ENCODE measurements around the gene GRAMD1B.

GRAMD1B gene

DNA sequence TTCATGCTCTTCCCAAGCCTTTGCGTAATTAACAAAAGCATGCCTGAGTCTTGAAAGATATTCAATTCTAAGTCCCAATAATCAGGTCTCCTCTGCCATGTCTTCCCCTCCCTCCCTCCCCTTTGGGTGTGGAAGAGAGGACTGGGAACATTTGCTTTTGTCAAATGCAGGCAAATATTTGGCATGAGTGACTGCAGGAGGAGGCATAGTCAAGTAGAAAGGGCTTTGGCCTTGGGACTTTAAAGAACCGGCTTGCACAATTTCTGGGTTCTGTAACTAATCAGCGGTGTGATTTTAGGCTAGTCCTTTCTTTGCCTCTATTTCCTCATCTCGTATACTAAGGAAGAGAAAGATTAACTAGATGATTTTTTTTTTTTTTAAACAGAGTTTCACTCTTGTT lies 164.9 kb downstream of the GRAMD1B start:
- no peak for DNase-seq

- DNase-seq = no peak
These were observed 167.8 kb downstream of the GRAMD1B start for GRCh38 chr11:123597859-123598258.

DNA sequence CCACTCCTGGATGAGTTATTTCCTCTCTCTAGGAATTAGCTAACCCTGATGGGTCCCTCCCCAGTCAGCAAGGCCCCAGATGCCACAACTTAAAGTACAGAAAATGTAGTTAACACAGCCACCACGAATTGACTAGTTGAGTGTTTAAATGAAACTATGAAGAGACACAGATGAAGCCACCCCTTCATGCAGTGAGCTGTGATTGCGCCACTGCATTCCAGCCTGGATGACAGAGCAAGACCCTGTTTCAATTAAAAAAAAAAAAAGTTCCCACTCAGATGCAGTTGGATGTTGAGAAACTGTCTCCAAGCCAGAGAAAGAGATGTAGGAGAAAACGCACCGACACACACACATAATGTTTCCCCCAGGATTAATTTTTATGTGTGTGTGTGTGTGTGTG lies 171.1 kb downstream of the GRAMD1B start:
- DNase-seq = no peak

DNA sequence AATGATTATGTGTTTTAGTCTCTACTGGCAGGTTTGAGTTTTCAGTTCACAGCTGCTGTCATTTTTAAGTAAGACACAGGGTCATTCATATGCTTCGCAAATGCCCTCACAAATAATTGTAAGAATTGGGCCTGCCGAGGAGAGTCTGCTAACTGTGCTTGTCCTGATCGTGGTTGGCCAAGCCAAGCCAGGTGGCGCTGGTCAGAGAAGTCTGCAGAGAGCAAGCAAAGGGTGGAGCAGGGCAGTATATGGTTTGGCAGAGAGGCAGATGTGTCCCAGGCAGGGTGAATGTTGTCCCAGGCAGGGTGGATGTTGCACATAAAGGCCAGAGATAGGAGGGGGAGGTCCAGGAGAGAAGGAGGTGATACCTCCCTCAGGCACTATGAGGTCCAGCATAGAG lies 171.7 kb downstream of the GRAMD1B start:
- no peak for DNase-seq

- DNase-seq = no peak
These were observed 173.6 kb downstream of the GRAMD1B start for GRCh38 chr11:123603666-123604065.

GRCh38 chr11:123607781-123608180 lies 177.7 kb downstream of the GRAMD1B start:
- no peak for DNase-seq

- DNase-seq = no peak
These were observed 178.3 kb downstream of the GRAMD1B start for GRCh38 chr11:123608371-123608770.

DNA sequence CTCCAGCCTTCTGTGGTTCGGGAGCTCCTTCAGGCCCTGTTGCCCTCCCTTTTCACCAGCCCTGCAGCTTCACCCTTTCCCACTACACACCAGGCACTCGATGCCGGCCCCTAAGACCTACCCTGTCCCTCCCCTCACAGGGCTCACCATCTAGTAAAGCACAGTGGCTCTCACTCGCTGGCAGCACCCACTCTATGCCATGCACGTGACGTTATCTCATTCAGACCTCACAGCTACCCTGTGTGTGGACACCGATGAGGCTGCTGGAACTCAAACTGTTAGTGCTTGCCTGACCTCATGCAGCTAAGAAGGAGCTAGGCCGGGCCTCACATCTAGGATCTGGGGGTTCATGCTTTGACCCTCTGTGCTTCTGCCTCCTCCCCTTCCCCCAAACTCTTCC lies 178.9 kb downstream of the GRAMD1B start:
- DNase-seq = no peak

- no peak for DNase-seq
These were observed 181.6 kb downstream of the GRAMD1B start for GRCh38 chr11:123611698-123612097.

DNA sequence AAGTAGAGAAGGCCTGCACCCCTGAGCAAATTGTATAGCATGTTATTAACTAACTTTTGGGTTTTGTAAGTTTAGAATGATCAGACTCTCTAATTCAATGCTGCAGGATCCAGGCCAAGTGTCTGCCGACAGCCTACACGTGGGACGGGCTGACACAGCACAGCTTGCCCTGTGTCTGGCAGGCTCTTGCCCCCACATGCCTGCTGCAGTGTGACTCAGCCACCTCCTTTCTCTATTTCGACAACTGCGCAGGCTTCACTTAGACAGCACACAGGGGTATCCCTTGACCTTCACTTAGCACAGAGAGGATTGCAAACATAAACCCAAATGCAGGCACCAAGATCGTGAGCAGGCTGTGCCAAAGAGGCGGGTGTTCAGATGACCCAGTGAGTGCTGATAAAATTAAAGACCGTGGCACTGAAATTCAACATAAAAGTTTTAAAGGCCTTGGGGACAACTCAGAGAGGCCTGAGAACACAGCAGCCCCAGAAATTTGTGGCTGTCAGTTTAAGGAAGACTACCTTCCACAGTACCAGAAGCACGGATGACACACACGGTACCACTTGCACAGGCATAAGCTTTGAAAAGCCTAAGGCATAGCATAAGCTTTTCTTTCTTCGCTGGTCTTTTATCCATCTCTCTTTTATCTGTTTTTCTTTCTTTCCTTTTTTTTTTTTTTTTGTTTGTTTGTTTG lies 186.6 kb downstream of the GRAMD1B start:
- DNase-seq = no peak

DNA sequence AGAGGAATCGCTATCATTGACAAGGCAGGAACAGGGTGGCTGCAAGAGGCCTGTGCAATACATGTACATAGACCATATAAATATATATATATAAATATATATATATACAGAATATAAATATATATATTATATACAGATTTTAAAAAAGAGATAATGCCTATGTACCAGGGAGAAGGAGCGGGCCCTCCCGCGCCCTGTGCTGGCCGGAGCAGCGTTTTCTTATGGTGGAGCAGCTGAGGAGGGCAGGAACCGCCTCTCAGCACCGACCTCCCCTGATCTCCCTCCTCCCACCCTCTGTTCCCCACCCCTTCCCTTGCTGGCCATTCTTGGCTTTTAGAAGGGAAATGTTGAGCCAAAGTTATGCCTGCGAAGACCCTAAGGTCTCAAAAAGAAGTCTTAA lies 192.5 kb downstream of the GRAMD1B start:
- DNase-seq = no peak

DNA sequence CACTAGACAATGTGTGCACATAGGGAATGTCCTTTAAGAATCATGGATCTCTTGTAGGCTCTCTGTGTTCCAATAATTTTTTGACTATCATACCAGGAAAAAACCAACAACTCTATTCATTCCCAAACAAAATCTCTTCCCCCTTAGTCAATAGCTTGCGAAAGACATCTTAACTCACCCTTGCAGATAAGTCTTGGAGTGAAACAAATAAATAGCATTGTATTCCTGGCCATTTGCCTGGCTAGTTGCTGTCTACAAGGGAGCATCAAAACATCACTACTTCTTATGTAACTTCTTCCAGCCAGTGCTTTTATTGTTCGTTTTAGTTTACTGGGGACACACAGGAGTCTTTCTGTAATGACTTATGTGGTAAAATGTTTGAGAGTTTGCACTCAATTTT lies 194.9 kb downstream of the GRAMD1B start:
- DNase-seq = no peak

- DNase-seq = no peak
These were observed 199.0 kb downstream of the GRAMD1B start for GRCh38 chr11:123628936-123629683.

GRCh38 chr11:123630126-123630608 lies 200.1 kb downstream of the GRAMD1B start:
- no peak for DNase-seq

DNA sequence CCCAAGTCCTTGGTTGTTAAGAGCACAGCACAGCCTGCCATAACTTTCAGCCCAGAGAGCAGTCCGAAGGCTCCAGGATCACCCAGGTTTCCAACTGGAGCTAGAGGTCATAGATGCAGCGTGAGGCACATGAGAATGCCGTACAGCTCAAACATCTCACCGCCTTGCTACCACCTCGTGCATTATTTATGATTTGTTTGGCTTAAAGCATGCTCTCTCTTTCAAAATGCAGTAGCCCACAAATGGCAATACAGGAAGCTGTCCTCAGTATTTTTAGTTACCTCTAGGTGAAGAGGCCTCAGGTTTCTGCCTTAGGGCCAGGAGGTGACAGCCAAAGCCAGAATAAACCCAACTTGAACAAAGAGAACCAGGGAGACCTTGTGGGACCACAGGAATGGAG lies 210.0 kb downstream of the GRAMD1B start:
- no peak for DNase-seq

GRCh38 chr11:123640677-123641494 lies 210.8 kb downstream of the GRAMD1B start:
- peak; percentile 55 for DNase-seq

DNA sequence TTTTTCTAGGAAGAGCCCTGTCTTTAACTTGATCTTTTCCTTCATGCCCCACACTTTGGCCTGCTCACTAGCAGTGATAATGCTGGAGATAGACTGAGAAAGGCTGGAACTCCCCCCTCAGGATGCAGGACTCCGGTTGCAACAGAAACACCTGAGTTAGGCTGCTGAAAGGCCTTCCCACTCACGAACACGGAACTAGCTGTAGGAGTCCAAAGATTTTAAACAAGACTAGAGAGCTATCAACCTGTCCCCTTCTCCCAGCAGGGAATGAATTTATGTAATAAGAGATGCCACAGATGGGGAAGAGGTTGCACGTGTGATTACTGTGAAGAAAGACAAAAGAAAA lies 211.4 kb downstream of the GRAMD1B start:
- no peak for DNase-seq

GRCh38 chr11:123642435-123642834 lies 212.4 kb downstream of the GRAMD1B start:
- DNase-seq = no peak

DNA sequence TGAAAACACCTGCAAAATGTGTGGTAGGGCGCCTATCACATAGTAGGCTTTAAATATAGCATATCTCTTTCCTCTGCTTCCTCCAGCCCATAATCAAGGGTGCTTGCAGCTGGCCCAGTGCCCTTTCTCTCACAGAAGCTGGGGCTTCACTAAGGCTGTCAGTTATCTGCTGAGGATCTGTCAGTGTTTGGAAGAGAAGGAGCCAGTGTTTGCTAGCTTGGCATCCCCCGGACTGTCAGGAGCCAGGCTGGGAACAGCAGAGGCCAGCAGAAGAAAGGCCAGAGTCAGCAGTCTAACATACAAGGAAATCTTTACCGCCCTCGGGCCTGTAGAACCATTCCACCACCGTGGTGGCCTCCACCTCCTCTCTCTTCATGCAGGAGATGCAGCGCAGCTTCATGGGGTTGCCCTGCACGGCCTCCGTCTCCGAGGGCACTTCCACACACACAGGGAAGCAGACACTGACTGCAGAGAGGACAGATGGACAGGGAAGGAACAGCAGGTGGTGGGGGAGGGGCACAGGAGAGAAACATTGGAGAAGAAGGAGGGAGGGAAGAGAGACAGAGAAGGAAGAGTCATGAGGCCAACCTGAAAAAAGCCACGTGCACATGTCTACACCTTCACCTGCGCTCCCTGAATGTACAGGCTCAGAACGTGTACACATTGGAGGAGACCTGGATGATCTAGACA lies 215.4 kb downstream of the GRAMD1B start:
- no peak for DNase-seq

DNA sequence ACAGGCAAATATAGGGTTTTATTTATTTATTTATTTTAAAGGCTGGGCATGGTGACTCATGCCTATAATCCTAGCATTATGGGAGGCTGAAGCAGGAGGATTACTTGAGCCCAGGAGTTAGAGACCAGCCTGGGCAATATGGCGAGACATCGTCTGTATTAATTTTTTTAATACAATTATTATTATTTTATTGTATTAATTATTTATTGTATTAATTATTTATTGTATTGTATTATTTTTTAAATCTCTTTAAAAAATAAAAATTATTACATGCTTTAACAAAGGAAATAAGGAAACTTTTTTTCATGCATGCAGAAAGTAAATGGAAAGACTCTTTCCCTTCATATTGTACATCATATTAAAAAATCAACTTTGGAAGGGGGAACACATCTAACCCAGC lies 220.8 kb downstream of the GRAMD1B start:
- DNase-seq = no peak

- DNase-seq = no peak
These were observed 222.5 kb downstream of the GRAMD1B start for GRCh38 chr11:123652599-123652998.

GRCh38 chr11:123653483-123653826 lies 223.4 kb downstream of the GRAMD1B start:
- no peak for DNase-seq

Measured in activated CD4-positive, alpha-beta T cell treated with anti-CD3 and anti-CD28 coated beads, Interleukin-2, amount 50 U/mL, for 16 hours (primary cell).